HG03354 (cell line): ENCODE results near the gene DDT.
"Not testable (repeated sequence)": the region's sequence is repeated elsewhere in the genome, so short reads cannot be mapped to it uniquely, and the experiment has no call there.

Experiments used
- ATAC-seq: cut with Tn5 transposase; IDR thresholded peaks from one replicate; pipeline ENCODE4 v1.9.1; 2021; ENCODE audit warnings: mild to moderate bottlenecking; ENCODE audit not compliant: unreplicated experiment, poor library complexity, severe bottlenecking

The DDT gene

DNA sequence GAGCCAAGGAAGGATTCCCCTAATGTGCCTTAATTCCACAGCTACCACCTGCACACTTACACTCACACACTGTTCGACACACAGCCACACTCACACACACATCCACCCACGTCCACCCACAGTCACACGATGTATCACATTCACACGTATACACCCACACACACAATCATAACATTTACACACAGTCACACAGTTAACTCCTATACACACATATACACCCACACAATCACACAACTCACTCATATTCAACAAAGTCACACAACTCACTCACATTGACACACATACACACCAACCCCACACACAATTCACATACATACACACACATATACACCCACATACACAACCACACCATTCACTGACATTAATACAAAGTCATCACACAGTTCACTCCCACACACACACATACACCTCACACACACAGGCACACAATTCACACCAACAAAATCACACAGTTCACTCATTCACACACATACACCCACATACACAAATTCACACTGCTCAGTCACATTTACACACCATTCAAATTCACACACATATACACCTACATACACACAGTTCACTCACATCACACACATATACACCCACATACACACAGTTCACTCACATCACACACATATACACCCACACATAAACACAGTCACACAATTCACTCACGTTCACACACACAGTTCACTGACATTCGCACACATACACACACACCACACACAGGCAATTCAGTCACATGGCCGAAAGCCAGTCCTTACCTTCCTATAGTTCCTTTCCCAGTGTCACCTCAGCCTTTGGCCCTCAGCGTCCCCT is 19.8 kb downstream of the DDT start:
- ATAC-seq: not testable (repeated sequence)

DNA sequence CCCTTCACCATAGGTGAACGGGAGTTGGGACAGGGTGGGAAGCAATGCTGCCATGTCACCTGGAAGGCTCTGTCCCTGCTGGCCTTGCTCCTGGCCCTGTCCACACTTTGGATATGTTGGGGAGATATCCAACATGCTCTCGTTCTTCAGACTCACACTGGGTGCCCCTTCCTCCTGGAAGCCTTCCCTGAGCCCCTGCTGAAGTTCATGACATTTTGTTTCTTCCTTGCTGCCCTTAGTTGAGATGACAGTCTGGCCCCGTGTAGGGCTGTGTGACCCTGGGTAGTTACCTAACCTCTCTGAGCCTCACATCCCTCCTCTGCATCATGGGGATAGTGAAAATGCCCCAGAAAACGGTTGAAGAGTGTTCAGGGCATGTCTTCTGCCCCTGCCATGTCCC is 20.8 kb downstream of the DDT start:
- ATAC-seq: not testable (repeated sequence)

DNA sequence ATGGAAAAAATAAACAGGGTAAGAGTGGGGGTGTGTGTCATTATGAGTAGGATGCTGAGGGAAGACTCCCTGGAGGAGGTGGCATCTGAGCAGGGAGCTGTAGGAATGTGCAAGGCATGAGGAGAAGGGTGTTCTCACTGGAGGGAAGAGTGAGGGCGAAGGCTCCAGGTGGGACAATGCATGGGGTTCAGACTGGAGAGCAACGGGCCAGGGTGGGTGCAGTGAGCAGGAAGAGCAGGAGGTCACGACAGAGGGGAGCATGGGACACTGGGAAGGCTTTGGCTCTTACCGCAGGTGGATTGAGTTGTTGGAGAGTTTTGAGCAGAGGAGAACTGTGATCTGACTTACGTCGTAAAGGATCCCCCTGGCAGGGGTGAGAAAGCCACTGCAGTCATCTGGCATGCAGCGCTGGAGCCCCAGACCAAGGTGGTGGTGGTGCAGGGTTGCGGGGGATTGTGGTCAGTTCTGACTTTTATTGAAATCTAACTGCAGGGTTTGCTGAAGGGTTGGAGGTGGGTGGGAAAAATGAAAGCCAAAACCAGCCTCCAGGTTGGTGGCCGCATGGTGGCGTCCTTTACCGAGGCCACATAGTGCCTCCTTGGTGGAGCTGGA is 21.3 kb downstream of the DDT start:
- not testable (repeated sequence) for ATAC-seq

- ATAC-seq: not testable (repeated sequence)
Observed at GRCh38 chr22:23951383-23951782, 22.9 kb downstream of the DDT start.

- ATAC-seq: not testable (repeated sequence)
Observed at GRCh38 chr22:23949764-23950163, 24.5 kb downstream of the DDT start.

- not testable (repeated sequence) for ATAC-seq
Observed at GRCh38 chr22:23947391-23947790, 26.9 kb downstream of the DDT start.

GRCh38 chr22:23940166-23940565 is 34.1 kb downstream of the DDT start:
- ATAC-seq: not testable (repeated sequence)

DNA sequence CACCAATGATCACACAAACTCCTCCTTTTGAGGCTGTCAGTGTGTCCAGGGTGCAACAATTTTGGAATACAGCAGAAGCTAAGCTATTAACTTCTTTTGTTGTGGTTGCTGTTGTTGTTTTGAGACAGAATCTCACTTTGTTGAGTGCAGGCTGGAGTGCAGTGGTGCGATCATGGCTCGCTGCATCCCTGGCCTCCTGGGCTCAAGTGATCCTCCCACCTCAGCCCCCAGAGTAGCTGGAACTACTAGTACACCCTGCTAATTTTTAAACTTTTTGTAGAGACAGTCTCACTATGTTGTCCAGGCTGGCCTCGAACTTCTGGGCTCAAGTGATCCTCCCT is 35.3 kb downstream of the DDT start:
- ATAC-seq: no peak

DNA sequence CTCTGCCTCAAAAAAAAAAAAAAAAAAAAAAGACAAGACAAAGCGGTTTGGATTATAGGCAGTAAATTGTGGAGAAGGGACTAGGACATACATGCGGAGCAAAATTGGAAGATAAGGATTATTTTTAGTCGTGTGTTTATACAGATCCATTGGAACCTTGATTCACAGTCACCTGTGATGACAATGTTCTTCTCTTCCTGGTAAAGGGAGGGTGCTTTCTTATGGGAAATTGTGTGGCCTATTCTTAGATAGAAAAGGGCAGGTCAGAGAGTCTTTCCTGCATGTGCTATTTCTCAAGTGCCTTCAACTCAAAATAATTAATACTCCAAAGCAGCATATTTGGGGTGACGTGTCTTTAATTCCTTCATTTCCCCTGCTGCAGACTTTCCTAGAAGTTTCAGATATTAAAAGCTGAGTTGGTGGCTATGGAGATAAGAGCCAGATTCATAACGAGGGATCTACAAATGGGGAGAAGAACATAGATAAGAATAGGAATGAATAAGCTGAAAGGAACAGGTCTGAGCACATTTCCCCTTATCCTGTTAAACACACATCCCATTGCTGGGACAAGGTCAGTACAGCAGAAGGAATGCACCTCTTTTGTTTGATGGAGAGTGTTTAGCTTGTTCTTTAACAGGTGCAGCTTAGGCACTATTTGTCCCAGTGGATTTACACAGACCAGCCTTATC is 35.8 kb downstream of the DDT start:
- no peak for ATAC-seq

GRCh38 chr22:23926561-23926960 is 47.7 kb downstream of the DDT start:
- ATAC-seq: no peak

GRCh38 chr22:23925020-23925606 is 49.1 kb downstream of the DDT start:
- ATAC-seq: no peak

- no peak for ATAC-seq
Observed at GRCh38 chr22:23922921-23923320, 51.3 kb downstream of the DDT start.

GRCh38 chr22:23921586-23922201 is 52.5 kb downstream of the DDT start:
- ATAC-seq: not testable (repeated sequence)
